Right renal cortex interstitium (tissue), 3 donors: ENCODE results near the gene TMEM214. TPM values are rescaled to one million over a fixed set of nuclear protein-coding genes. Genes with fewer than 3 reads are reported as not detected.
"Not testable (repeated sequence)": the region's sequence is repeated elsewhere in the genome, so short reads cannot be mapped to it uniquely, and the experiment has no call there.

Experiments used
- DNase-seq, 3 donors: peaks; one replicate each; pipeline ENCODE4 v3.0.0-alpha.2; 2013; ENCODE audit warnings: low read depth in 3 of 3, low spot score in 2 of 3
- polyA plus RNA-seq, 3 donors: library from polyadenylated mRNA; unstranded; fragments of 120-200 nt; gene quantifications; one replicate each; pipeline ENCODE4 v1.2.1, GENCODE V29; 2013; ENCODE audit not compliant: insufficient read length in 3 of 3

Gene TMEM214
- polyA plus RNA-seq, 3 donors = 51.3 to 54.4 (median 52.8) TPM

GRCh38 chr2:27065128-27065527 is 32.4 kb downstream of the TMEM214 start:
- DNase-seq = no peak

- DNase-seq = no peak
Observed at GRCh38 chr2:27067385-27067784, 34.6 kb downstream of the TMEM214 start.

GRCh38 chr2:27069436-27069835 is 36.7 kb downstream of the TMEM214 start:
- no peak for DNase-seq

- DNase-seq = no peak
Observed at GRCh38 chr2:27069961-27070618, 37.3 kb downstream of the TMEM214 start.

- DNase-seq = no peak
Observed at GRCh38 chr2:27070653-27071276, 38.0 kb downstream of the TMEM214 start.

GRCh38 chr2:27071277-27071989 is 38.7 kb downstream of the TMEM214 start, which contains the start of gene OST4:
Gene OST4, minus strand, starts transcription at chr2:27071654.
- peak in 2 of 3 donors; percentile 80 to 87 for DNase-seq

- DNase-seq = peak in 1 of 3 donors; percentile 78
Observed at GRCh38 chr2:27071990-27072830, 39.4 kb downstream of the TMEM214 start.

- DNase-seq = no peak
Observed at GRCh38 chr2:27072920-27073319, 40.2 kb downstream of the TMEM214 start.

GRCh38 chr2:27073782-27074181 is 41.0 kb downstream of the TMEM214 start:
- no peak for DNase-seq

- DNase-seq = no peak
Observed at GRCh38 chr2:27074738-27075565, 42.2 kb downstream of the TMEM214 start.

GRCh38 chr2:27075566-27075871 is 42.8 kb downstream of the TMEM214 start:
- DNase-seq = not testable (repeated sequence)

GRCh38 chr2:27076323-27076722 is 43.6 kb downstream of the TMEM214 start:
- DNase-seq = no peak

GRCh38 chr2:27077231-27077630 is 44.5 kb downstream of the TMEM214 start:
- DNase-seq = no peak

GRCh38 chr2:27078267-27079194 is 45.8 kb downstream of the TMEM214 start, which contains the start of gene EMILIN1:
Gene EMILIN1, plus strand, starts transcription at chr2:27078615. Its CDS starts 451 bp downstream, at chr2:27079066.
- peak in 1 of 3 donors; percentile 76 for DNase-seq

- DNase-seq = no peak
Observed at GRCh38 chr2:27079233-27080139, 46.7 kb downstream of the TMEM214 start.

- no peak for DNase-seq
Observed at GRCh38 chr2:27080140-27080469, 47.3 kb downstream of the TMEM214 start.

- DNase-seq = no peak
Observed at GRCh38 chr2:27080603-27080936, 47.8 kb downstream of the TMEM214 start.
